BE2C (cell line): ENCODE measurements around the gene PASD1. TPM values are rescaled to one million over a fixed set of nuclear protein-coding genes. Genes with fewer than 3 reads are reported as not detected.

Experiments
- DNase-seq: peaks from one replicate; pipeline ENCODE4 v3.0.0-alpha.2; 2020
- H3K27me3 ChIP-seq: fragments of 250-450 bp; sonication (Bioruptor Pico); 2 replicates; pipeline ENCODE4 v1.5.1; 2020; ENCODE audit warnings: mild to moderate bottlenecking
- H3K36me3 ChIP-seq: fragments of 250-450 bp; sonication (Bioruptor Pico); 2 replicates; pipeline ENCODE4 v1.5.1; 2020; ENCODE audit warnings: mild to moderate bottlenecking
- H3K4me1 ChIP-seq: fragments of 250-450 bp; sonication (Bioruptor Pico); 2 replicates; pipeline ENCODE4 v1.5.1; 2020
- H3K4me3 ChIP-seq: 2 replicates; pipeline ENCODE4 v1.5.1; 2011; ENCODE audit warnings: low read depth, low read length
- H3K9me3 ChIP-seq: fragments of 250-450 bp; sonication (Bioruptor Pico); 2 replicates; pipeline ENCODE4 v1.5.1; 2020
- CTCF ChIP-seq: IDR thresholded peaks from 2 replicates; pipeline ENCODE4 v1.5.1; 2012; ENCODE audit warnings: mild to moderate bottlenecking, low read depth, low read length
- polyA plus RNA-seq: library from polyadenylated mRNA; unstranded; fragments of >200 nt; gene quantifications from one replicate; pipeline ENCODE4 v1.2.1, GENCODE V29; 2012; ENCODE audit warnings: low read depth, missing spikeins; ENCODE audit not compliant: insufficient read length, insufficient read depth

PASD1 gene
- 0.28 TPM for polyA plus RNA-seq

- TF ChIP-seq CTCF = no peak
- no peak within 1 kb of the TSS for H3K4me3 ChIP-seq
- no peaks in the 10 kb centered on the region for H3K36me3 ChIP-seq
- DNase-seq = no peak
- no peaks in the 10 kb centered on the region for H3K9me3 ChIP-seq
- H3K27me3 ChIP-seq = no peaks in the 10 kb centered on the region
- H3K4me1 ChIP-seq = no peaks in the 10 kb centered on the region
Measured at GRCh38 chrX:151563449-151563848, at the start of gene PASD1. PASD1 (plus strand) TSS chrX:151563675; CDS start chrX:151601554, 37,879 bp downstream.

GRCh38 chrX:151515237-151515636 is 48.2 kb upstream of the PASD1 start:
- Histone ChIP-seq H3K36me3 (no peaks in the 10 kb centered on the region), H3K27me3 (no peaks in the 10 kb centered on the region), H3K4me3 (no peak overlapping the region), H3K4me1 (no peaks in the 10 kb centered on the region), H3K9me3 (no peaks in the 10 kb centered on the region)
- no peak for DNase-seq
- TF ChIP-seq CTCF = no peak

GRCh38 chrX:151516538-151517187 is 46.8 kb upstream of the PASD1 start:
- H3K9me3 ChIP-seq = no peaks in the 10 kb centered on the region
- no peaks in the 10 kb centered on the region for H3K36me3 ChIP-seq
- DNase-seq = no peak
- no peaks in the 10 kb centered on the region for H3K27me3 ChIP-seq
- no peaks in the 10 kb centered on the region for H3K4me1 ChIP-seq
- no peak for TF ChIP-seq CTCF
- H3K4me3 ChIP-seq = no peak overlapping the region

- Histone ChIP-seq H3K9me3 (no peaks in the 10 kb centered on the region), H3K27me3 (no peaks in the 10 kb centered on the region), H3K36me3 (no peaks in the 10 kb centered on the region), H3K4me3 (no peak overlapping the region), H3K4me1 (no peaks in the 10 kb centered on the region)
- DNase-seq = no peak
- no peak for TF ChIP-seq CTCF
Measured at GRCh38 chrX:151517421-151517820, 46.1 kb upstream of the PASD1 start.

- Histone ChIP-seq H3K4me1 (no peaks in the 10 kb centered on the region), H3K9me3 (no peaks in the 10 kb centered on the region), H3K36me3 (no peaks in the 10 kb centered on the region), H3K4me3 (no peak overlapping the region), H3K27me3 (no peaks in the 10 kb centered on the region)
- no peak for DNase-seq
- no peak for TF ChIP-seq CTCF
Measured at GRCh38 chrX:151523351-151523750, 40.1 kb upstream of the PASD1 start.

- H3K4me1 ChIP-seq = no peaks in the 10 kb centered on the region
Measured at GRCh38 chrX:151536571-151536970, 26.9 kb upstream of the PASD1 start.

More at GRCh38 chrX:151536571-151536970, 26.9 kb upstream of the PASD1 start:
- no peak for DNase-seq
- Histone ChIP-seq H3K27me3 (no peaks in the 10 kb centered on the region), H3K4me3 (no peak overlapping the region), H3K9me3 (no peaks in the 10 kb centered on the region), H3K36me3 (no peaks in the 10 kb centered on the region)
- no peak for TF ChIP-seq CTCF
